ENCODE data around the gene PLCB1. TPM values are rescaled to one million over a fixed set of nuclear protein-coding genes. Genes with fewer than 3 reads are reported as not detected.

PLCB1 gene
- total RNA-seq, 4 donors from 2014 or later, result 72.9 to 115 (median 76.3) TPM

DNA sequence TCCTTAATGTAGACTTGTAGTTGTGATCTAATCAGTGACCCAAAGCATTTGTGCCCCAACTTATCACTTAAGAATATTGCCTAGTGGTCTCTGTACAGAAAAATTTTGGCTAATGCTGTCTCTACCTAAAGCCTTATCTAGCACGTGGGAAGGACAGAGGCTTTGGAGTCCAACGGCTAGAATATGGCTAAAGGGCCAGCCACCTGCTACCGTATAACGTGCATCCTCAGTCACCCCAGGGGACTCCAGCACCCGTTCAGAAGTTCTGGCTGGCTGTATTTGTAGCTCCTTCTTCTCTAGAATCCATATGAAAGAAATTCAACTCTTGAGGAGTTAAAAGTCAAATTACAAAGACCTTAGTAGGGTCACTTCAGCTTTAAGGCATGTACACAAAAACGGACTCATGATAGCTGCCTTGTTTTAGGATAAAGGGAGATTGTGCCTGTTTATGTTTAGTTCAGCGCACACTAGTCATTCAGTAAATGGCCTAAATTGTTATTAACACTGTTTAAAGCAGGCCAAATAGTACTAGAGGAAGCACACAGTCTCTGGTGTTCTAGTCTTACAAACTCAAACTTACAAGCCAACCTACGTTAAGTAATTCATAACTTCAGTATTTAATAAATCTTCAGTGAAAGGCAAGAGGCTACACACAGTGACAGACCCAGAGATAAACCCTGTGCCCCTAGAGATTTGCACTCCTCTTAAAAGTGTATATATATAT, 529.3 kb downstream of the PLCB1 start:
- TF ChIP-seq, protein P1, sequence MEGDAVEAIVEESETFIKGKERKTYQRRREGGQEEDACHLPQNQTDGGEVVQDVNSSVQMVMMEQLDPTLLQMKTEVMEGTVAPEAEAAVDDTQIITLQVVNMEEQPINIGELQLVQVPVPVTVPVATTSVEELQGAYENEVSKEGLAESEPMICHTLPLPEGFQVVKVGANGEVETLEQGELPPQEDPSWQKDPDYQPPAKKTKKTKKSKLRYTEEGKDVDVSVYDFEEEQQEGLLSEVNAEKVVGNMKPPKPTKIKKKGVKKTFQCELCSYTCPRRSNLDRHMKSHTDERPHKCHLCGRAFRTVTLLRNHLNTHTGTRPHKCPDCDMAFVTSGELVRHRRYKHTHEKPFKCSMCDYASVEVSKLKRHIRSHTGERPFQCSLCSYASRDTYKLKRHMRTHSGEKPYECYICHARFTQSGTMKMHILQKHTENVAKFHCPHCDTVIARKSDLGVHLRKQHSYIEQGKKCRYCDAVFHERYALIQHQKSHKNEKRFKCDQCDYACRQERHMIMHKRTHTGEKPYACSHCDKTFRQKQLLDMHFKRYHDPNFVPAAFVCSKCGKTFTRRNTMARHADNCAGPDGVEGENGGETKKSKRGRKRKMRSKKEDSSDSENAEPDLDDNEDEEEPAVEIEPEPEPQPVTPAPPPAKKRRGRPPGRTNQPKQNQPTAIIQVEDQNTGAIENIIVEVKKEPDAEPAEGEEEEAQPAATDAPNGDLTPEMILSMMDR (IDR thresholded peaks at IDR 0.05), result no peak
- no peak for TF ChIP-seq POLR2A (IDR thresholded peaks at IDR 0.05; ENCODE audit: low read depth)
- Histone ChIP-seq H3K27me3 (no peaks in the 10 kb centered on the region), H3K36me3 (peaks cover 0 to 20% (median 0%) of the 10 kb centered on the region in 4 donors), H3K9me3 (no peaks in the 10 kb centered on the region), H3K4me1 (peaks cover 0 to 3% (median 0%) of the 10 kb centered on the region in 4 donors), H3K4me3 (no peak overlapping the region), H3K27ac (replicated peaks in 1 of 4) (no peak overlapping the region)
- WGBS, result 75% methylated on average over 8 of the region's 8 CpGs
- no peak for DNase-seq (ENCODE audit: extremely low spot score)
- intact Hi-C loops (cut with DNase I), result no loop called here

- peaks cover 0 to 20% (median 0%) of the 10 kb centered on the region in 4 donors for H3K36me3 ChIP-seq
- intact Hi-C loops (cut with DNase I), result no loop called here
- WGBS, result 93% methylated on average over 5 of the region's 5 CpGs
Observed at GRCh38 chr20:8662433-8662954, 530.4 kb downstream of the PLCB1 start.

DNA sequence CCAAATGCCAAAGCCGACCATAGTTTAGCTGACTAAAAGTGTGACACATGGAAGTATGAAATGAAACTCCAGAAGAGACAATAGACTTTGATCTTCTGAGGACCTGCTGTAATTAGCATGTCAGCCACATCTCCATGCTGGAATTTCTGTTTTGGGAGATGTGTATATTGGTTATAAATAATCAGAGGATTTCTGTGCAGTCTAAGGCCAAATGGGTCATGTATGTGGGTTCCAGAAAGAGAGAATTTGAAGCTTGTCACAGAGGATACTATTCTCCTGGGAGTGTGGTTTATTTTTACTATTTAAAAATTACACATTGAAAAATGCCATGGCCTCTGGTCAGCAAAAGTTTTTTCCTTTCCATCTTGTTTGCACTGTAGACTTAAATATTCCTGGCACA, 531.4 kb downstream of the PLCB1 start:
- intact Hi-C loops (cut with DNase I), result no loop called here
- Histone ChIP-seq H3K27me3 (no peaks in the 10 kb centered on the region), H3K36me3 (peaks cover 0 to 16% (median 0%) of the 10 kb centered on the region in 4 donors), H3K4me1 (peaks cover 0 to 15% (median 3%) of the 10 kb centered on the region in 4 donors), H3K4me3 (no peak overlapping the region), H3K27ac (replicated peaks in 1 of 4) (no peak overlapping the region), H3K9me3 (no peaks in the 10 kb centered on the region)
- no peak for DNase-seq (ENCODE audit: extremely low spot score)
- WGBS, result 88% methylated on average over 1 of the region's 1 CpG
- TF ChIP-seq POLR2A (IDR thresholded peaks at IDR 0.05; ENCODE audit: low read depth), result no peak
- TF ChIP-seq POLR2AphosphoS5 (IDR thresholded peaks at IDR 0.05), result no peak
- TF ChIP-seq, protein P1 (IDR thresholded peaks at IDR 0.05), result no peak
- TF ChIP-seq EP300 (IDR thresholded peaks at IDR 0.05), result no peak

More at GRCh38 chr20:8662433-8662954, 530.4 kb downstream of the PLCB1 start:
- Histone ChIP-seq H3K4me1 (peaks cover 0 to 6% (median 1%) of the 10 kb centered on the region in 4 donors), H3K4me3 (no peak overlapping the region), H3K27me3 (no peaks in the 10 kb centered on the region), H3K27ac (replicated peaks in 1 of 4) (no peak overlapping the region), H3K9me3 (no peaks in the 10 kb centered on the region)
- no peak for DNase-seq (ENCODE audit: extremely low spot score)
- TF ChIP-seq, protein P1 (IDR thresholded peaks at IDR 0.05), result no peak
- TF ChIP-seq POLR2AphosphoS5 (IDR thresholded peaks at IDR 0.05) (no peak), POLR2A (IDR thresholded peaks at IDR 0.05; ENCODE audit: low read depth) (no peak), EP300 (IDR thresholded peaks at IDR 0.05) (no peak)

DNA sequence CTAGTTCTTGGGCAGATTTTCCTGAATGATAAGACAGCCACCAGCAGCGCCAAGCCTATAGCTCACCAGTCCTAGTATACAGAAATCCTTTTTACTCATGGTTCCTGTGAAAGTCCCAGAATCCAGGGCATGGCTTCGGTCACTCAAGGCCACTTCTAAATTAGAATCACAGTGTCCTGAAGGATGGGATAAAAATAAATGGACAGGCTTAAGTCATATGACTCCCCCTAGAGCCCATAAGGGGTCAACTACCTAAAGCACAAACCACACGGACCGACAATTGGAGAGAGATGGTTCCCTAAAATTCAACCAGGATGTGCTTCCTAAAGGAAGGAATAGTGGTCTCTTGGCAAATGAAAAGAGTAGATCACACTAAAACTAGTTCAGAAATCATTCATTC, 532.7 kb downstream of the PLCB1 start:
- no peak for DNase-seq (ENCODE audit: extremely low spot score)
- WGBS, result 87% methylated on average over 4 of the region's 4 CpGs
- no peaks in the 10 kb centered on the region for H3K27me3 ChIP-seq
- no peaks in the 10 kb centered on the region for H3K9me3 ChIP-seq
- intact Hi-C loops (cut with DNase I), result no loop called here
- peaks cover 0 to 10% (median 2%) of the 10 kb centered on the region in 4 donors for H3K36me3 ChIP-seq
- peaks cover 0 to 15% (median 3%) of the 10 kb centered on the region in 4 donors for H3K4me1 ChIP-seq
- no peak overlapping the region for H3K27ac ChIP-seq (replicated peaks in 1 of 4)
- TF ChIP-seq, protein P1 (IDR thresholded peaks at IDR 0.05), result no peak
- TF ChIP-seq EP300 (IDR thresholded peaks at IDR 0.05), result no peak
- no peak for TF ChIP-seq POLR2AphosphoS5 (IDR thresholded peaks at IDR 0.05)
- no peak for TF ChIP-seq POLR2A (IDR thresholded peaks at IDR 0.05; ENCODE audit: low read depth)
- no peak overlapping the region for H3K4me3 ChIP-seq

All from esophagus muscularis mucosa (tissue), 4 donors.